A673 (cell line): ENCODE data around the gene LRRN1.

Experiments used
- EZH2 ChIP-seq: fragments of 200-600 bp; sonication (generic); IDR thresholded peaks from 2 replicates; pipeline ENCODE4 v1.6.1; 2017; ENCODE audit warnings: borderline replicate concordance, low read depth, mild to moderate bottlenecking, mixed read lengths, antibody characterized with exemption, low read length; ENCODE audit not compliant: poor library complexity, severe bottlenecking
- TF ChIP-seq, protein P1 (sequence below): fragments of 300-800, 200-600 bp; sonication (generic); conservative IDR thresholded peaks from 2 replicates; pipeline ENCODE4 v1.5.1; 2017; ENCODE audit warnings: low read depth, mild to moderate bottlenecking, antibody characterized with exemption, low read length, moderate library complexity, mixed read lengths

- TF ChIP-seq, protein P1, sequence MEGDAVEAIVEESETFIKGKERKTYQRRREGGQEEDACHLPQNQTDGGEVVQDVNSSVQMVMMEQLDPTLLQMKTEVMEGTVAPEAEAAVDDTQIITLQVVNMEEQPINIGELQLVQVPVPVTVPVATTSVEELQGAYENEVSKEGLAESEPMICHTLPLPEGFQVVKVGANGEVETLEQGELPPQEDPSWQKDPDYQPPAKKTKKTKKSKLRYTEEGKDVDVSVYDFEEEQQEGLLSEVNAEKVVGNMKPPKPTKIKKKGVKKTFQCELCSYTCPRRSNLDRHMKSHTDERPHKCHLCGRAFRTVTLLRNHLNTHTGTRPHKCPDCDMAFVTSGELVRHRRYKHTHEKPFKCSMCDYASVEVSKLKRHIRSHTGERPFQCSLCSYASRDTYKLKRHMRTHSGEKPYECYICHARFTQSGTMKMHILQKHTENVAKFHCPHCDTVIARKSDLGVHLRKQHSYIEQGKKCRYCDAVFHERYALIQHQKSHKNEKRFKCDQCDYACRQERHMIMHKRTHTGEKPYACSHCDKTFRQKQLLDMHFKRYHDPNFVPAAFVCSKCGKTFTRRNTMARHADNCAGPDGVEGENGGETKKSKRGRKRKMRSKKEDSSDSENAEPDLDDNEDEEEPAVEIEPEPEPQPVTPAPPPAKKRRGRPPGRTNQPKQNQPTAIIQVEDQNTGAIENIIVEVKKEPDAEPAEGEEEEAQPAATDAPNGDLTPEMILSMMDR, result no peak
- TF ChIP-seq EZH2, result no peak
These were observed 16.8 kb upstream of the LRRN1 start for GRCh38 chr3:3782457-3782856.
